HEK293 (cell line): ENCODE data around the gene TESK1.

Experiments used
- CTCF ChIA-PET: fragments of 350-600 bp; formaldehyde crosslinking; extraction: SDS; loops from one replicate; lab custom pipeline; 2021; ENCODE audit warnings: antibody characterized with exemption; lab: Yijun Ruan, JAX
- POLR2A ChIA-PET: fragments of 300-600 bp; formaldehyde crosslinking; extraction: SDS; loops from one replicate; lab custom pipeline; 2020; ENCODE audit warnings: antibody characterized with exemption, inconsistent platforms; lab: Yijun Ruan, JAX
- H3K27ac ChIP-seq: fragments of 200-500 bp; sonication (Bioruptor generic); 2 replicates; pipeline ENCODE4 v1.5.1; 2014; ENCODE audit warnings: low read depth, low read length, control low read depth, inconsistent platforms; ENCODE audit errors: extremely low read depth
- H3K36me3 ChIP-seq, 2 experiments: fragments of 200-500 bp in 1 of 2; sonication (Bioruptor generic) in 1 of 2; 1 replicate in 1 of 2; 2 replicates in 1 of 2; pipeline ENCODE4 v1.5.1; 2014 to 2017; ENCODE audit warnings: inconsistent platforms in 2 of 2, low read length in 2 of 2; ENCODE audit not compliant: control insufficient read depth in 2 of 2, insufficient read depth in 1 of 2
- H3K4me1 ChIP-seq: fragments of 200-500 bp; sonication (Bioruptor generic); 2 replicates; pipeline ENCODE4 v1.5.1; 2014; ENCODE audit warnings: mild to moderate bottlenecking, low read length, inconsistent platforms; ENCODE audit not compliant: control insufficient read depth, insufficient read depth
- H3K4me3 ChIP-seq: 2 replicates; pipeline ENCODE4 v1.5.1; 2011; ENCODE audit warnings: low read depth, mild to moderate bottlenecking, control low read depth, low read length, moderate library complexity
- H3K9me3 ChIP-seq: fragments of 200-500 bp; sonication (Bioruptor generic); 2 replicates; pipeline ENCODE4 v1.5.1; 2014; ENCODE audit warnings: low read depth, low read length, inconsistent platforms; ENCODE audit not compliant: control insufficient read depth, insufficient read depth
- HOXC10 ChIP-seq: sonication (generic); formaldehyde crosslinking; IDR thresholded peaks from 2 replicates; pipeline ENCODE4 v1.8.1; 2023; ENCODE audit warnings: mild to moderate bottlenecking, missing genetic modification reagents
- KLF7 ChIP-seq: fragments of 450-650 bp; formaldehyde crosslinking; IDR thresholded peaks from 2 replicates; pipeline ENCODE4 v1.5.1; 2016; ENCODE audit warnings: missing biosample characterization, missing genetic modification characterization, borderline replicate concordance
- MYNN ChIP-seq: fragments of 450-650 bp; formaldehyde crosslinking; IDR thresholded peaks from 2 replicates; pipeline ENCODE4 v1.5.1; 2016; ENCODE audit warnings: missing biosample characterization, missing genetic modification characterization, borderline replicate concordance
- REPIN1 ChIP-seq: fragments of 450-650 bp; formaldehyde crosslinking; IDR thresholded peaks from 2 replicates; pipeline ENCODE4 v1.5.1; 2017; ENCODE audit warnings: missing biosample characterization, missing genetic modification characterization, low read depth
- YY1 ChIP-seq: fragments of 450-650 bp; formaldehyde crosslinking; IDR thresholded peaks from 2 replicates; pipeline ENCODE4 v1.5.1; 2018; ENCODE audit warnings: missing biosample characterization, missing genetic modification characterization
- ZBTB48 ChIP-seq: fragments of 450-650 bp; formaldehyde crosslinking; IDR thresholded peaks from 2 replicates; pipeline ENCODE4 v1.5.1; 2016; ENCODE audit warnings: missing biosample characterization, missing genetic modification characterization
- ZBTB7A ChIP-seq: fragments of 450-650 bp; formaldehyde crosslinking; IDR thresholded peaks from 2 replicates; pipeline ENCODE4 v1.5.1; 2016; ENCODE audit warnings: low read depth, missing biosample characterization, missing genetic modification characterization
- ZIC2 ChIP-seq: fragments of 450-650 bp; formaldehyde crosslinking; IDR thresholded peaks from 2 replicates; pipeline ENCODE4 v1.5.1; 2016; ENCODE audit warnings: missing biosample characterization, missing genetic modification characterization
- ZNF221 ChIP-seq: fragments of 450-650 bp; formaldehyde crosslinking; IDR thresholded peaks from 2 replicates; pipeline ENCODE4 v1.5.1; 2017; ENCODE audit warnings: missing biosample characterization, missing genetic modification characterization, borderline replicate concordance
- ZNF366 ChIP-seq: fragments of 450-650 bp; formaldehyde crosslinking; conservative IDR thresholded peaks from 2 replicates; pipeline ENCODE4 v1.5.1; 2016; ENCODE audit warnings: missing biosample characterization, missing genetic modification characterization
- ZNF416 ChIP-seq: fragments of 450-650 bp; formaldehyde crosslinking; IDR thresholded peaks from 2 replicates; pipeline ENCODE4 v1.5.1; 2016; ENCODE audit warnings: missing biosample characterization, missing genetic modification characterization
- ZNF501 ChIP-seq: fragments of 450-650 bp; formaldehyde crosslinking; IDR thresholded peaks from 2 replicates; pipeline ENCODE4 v1.5.1; 2016; ENCODE audit warnings: missing biosample characterization, missing genetic modification characterization
- ZNF560 ChIP-seq: fragments of 450-650 bp; formaldehyde crosslinking; IDR thresholded peaks from 2 replicates; pipeline ENCODE4 v1.5.1; 2017; ENCODE audit warnings: missing biosample characterization, missing genetic modification characterization, borderline replicate concordance
- ZNF561 ChIP-seq: fragments of 450-650 bp; IDR thresholded peaks from 2 replicates; pipeline ENCODE4 v1.5.1; 2018; ENCODE audit warnings: missing biosample characterization, missing genetic modification characterization, borderline replicate concordance
- ZNF626 ChIP-seq: fragments of 450-650 bp; sonication (Bioruptor Pico); formaldehyde crosslinking; IDR thresholded peaks from 2 replicates; pipeline ENCODE4 v1.5.1; 2018; ENCODE audit warnings: missing biosample characterization, missing genetic modification characterization, inconsistent platforms
- ZNF701 ChIP-seq: fragments of 450-650 bp; formaldehyde crosslinking; IDR thresholded peaks from 2 replicates; pipeline ENCODE4 v1.5.1; 2016; ENCODE audit warnings: missing biosample characterization, missing genetic modification characterization
- ZNF768 ChIP-seq: fragments of 450-650 bp; formaldehyde crosslinking; IDR thresholded peaks from 2 replicates; pipeline ENCODE4 v1.5.1; 2018; ENCODE audit warnings: missing biosample characterization, mild to moderate bottlenecking, missing genetic modification characterization
- ZNF792 ChIP-seq: fragments of 450-650 bp; formaldehyde crosslinking; IDR thresholded peaks from 2 replicates; pipeline ENCODE4 v1.5.1; 2016; ENCODE audit warnings: missing biosample characterization, missing genetic modification characterization
- ZNF843 ChIP-seq: fragments of 450-650 bp; formaldehyde crosslinking; IDR thresholded peaks from 2 replicates; pipeline ENCODE4 v1.5.1; 2016; ENCODE audit warnings: missing biosample characterization, missing genetic modification characterization
- ZSCAN23 ChIP-seq: fragments of 450-650 bp; formaldehyde crosslinking; IDR thresholded peaks from 2 replicates; pipeline ENCODE4 v1.5.1; 2016; ENCODE audit warnings: missing biosample characterization, missing genetic modification characterization
- TF ChIP-seq, protein P1 (sequence below): fragments of 450-650 bp; formaldehyde crosslinking; IDR thresholded peaks from 2 replicates; pipeline ENCODE4 v1.5.1; 2017; ENCODE audit warnings: missing biosample characterization, missing genetic modification characterization
- TF ChIP-seq, protein P2 (sequence below): fragments of 450-650 bp; formaldehyde crosslinking; IDR thresholded peaks from 2 replicates; pipeline ENCODE4 v1.5.1; 2016; ENCODE audit warnings: missing biosample characterization, missing genetic modification characterization
- TF ChIP-seq, protein P3 (sequence below): fragments of 450-650 bp; formaldehyde crosslinking; conservative IDR thresholded peaks from 2 replicates; pipeline ENCODE4 v1.5.1; 2016; ENCODE audit warnings: low read depth, missing biosample characterization, missing genetic modification characterization
- TF ChIP-seq, protein P4 (sequence below): fragments of 450-650 bp; formaldehyde crosslinking; IDR thresholded peaks from 2 replicates; pipeline ENCODE4 v1.5.1; 2016; ENCODE audit warnings: missing biosample characterization, missing genetic modification characterization
- TF ChIP-seq, protein P5 (sequence below): fragments of 450-650 bp; formaldehyde crosslinking; IDR thresholded peaks from 2 replicates; pipeline ENCODE4 v1.5.1; 2016; ENCODE audit warnings: missing biosample characterization, missing genetic modification characterization

Gene TESK1

DNA sequence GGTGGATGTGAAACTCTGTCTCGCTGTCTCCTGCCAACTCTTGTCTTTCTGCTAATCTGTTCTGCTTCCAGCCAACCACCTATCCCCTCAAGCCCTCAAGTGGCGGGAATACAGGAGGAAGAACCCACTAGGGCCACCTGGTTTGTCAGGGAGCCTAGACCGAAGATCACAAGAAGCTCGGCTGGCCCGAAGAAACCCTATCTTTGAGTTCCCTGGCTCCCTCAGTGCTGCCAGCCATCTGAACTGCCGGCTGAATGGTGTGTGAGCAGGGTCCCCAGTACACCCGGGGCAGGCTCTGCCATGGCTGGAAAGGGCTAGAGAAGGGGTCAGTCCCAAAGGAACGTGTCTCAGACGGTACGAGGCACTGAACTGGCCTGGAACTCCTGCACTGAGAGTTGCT, 49.2 kb upstream of the TESK1 start:
- H3K36me3 ChIP-seq, result peaks cover 0 to 37% of the 10 kb centered on the region in 2 experiments; a peak in 1 of 3 replicates
- 0 out of 2 replicates have a peak, but pooled peaks cover 3% of the 10 kb centered on the region for H3K4me1 ChIP-seq
- CTCF ChIA-PET, result interaction anchor here (0.6 to 3.0 kb wide), 4 partner anchors 9 to 442 kb away, joined by 3 to 12 read pairs (median 3); no protein-coding TSS in a partner anchor
- TF ChIP-seq, protein P1, sequence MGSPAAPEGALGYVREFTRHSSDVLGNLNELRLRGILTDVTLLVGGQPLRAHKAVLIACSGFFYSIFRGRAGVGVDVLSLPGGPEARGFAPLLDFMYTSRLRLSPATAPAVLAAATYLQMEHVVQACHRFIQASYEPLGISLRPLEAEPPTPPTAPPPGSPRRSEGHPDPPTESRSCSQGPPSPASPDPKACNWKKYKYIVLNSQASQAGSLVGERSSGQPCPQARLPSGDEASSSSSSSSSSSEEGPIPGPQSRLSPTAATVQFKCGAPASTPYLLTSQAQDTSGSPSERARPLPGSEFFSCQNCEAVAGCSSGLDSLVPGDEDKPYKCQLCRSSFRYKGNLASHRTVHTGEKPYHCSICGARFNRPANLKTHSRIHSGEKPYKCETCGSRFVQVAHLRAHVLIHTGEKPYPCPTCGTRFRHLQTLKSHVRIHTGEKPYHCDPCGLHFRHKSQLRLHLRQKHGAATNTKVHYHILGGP, result no peak
- TF ChIP-seq, protein P2, sequence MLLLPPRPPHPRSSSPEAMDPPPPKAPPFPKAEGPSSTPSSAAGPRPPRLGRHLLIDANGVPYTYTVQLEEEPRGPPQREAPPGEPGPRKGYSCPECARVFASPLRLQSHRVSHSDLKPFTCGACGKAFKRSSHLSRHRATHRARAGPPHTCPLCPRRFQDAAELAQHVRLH (tag by site-specific recombination), result no peak
- no peak for TF ChIP-seq ZBTB48 (tag by site-specific recombination)
- no peak for TF ChIP-seq YY1 (tag by site-specific recombination)
- TF ChIP-seq ZNF221 (tag by site-specific recombination), result no peak
- no peak for TF ChIP-seq ZNF560 (tag by site-specific recombination)
- TF ChIP-seq KLF7 (tag by site-specific recombination), result no peak
- TF ChIP-seq HOXC10 (CRISPR knock-in tag), result no peak
- TF ChIP-seq ZNF768 (tag by site-specific recombination), result no peak
- TF ChIP-seq, all 188 proteins: peak for 0
- Histone ChIP-seq H3K9me3 (no peaks in the 10 kb centered on the region), H3K4me3 (no peak overlapping the region), H3K27ac (no peak overlapping the region)
- POLR2A ChIA-PET, result no interaction called here

DNA sequence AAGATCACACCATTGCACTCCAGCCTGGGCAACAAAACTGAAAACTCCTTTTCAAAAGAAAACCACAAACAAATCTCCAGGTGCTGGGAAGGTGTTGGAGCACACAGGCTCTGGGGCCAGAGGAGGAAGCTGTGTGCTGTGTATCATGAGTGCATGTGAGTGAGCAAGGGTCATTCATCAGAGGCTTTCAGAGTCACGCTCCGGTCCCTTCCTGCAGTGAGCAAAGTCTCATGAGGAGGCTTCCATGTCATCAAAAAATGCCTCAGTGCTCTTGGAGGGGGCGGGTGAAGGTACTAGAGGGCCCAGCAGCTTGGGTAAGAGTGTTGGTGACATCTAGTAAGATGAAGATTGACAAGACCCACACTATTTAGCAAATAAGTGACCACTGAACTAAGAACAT, 48.3 kb upstream of the TESK1 start:
- Histone ChIP-seq H3K36me3 (peaks cover 0 to 37% of the 10 kb centered on the region in 2 experiments; a peak in 1 of 3 replicates), H3K9me3 (no peaks in the 10 kb centered on the region), H3K4me1 (0 out of 2 replicates have a peak, but pooled peaks cover 3% of the 10 kb centered on the region), H3K27ac (no peak overlapping the region), H3K4me3 (no peak overlapping the region)
- POLR2A ChIA-PET, result no interaction called here
- CTCF ChIA-PET, result interaction anchor here (0.6 to 0.8 kb wide), 2 partner anchors 19 to 92 kb away, joined by 3 to 5 read pairs; no protein-coding TSS in a partner anchor
- no peak for TF ChIP-seq ZNF792
- TF ChIP-seq, protein P3, sequence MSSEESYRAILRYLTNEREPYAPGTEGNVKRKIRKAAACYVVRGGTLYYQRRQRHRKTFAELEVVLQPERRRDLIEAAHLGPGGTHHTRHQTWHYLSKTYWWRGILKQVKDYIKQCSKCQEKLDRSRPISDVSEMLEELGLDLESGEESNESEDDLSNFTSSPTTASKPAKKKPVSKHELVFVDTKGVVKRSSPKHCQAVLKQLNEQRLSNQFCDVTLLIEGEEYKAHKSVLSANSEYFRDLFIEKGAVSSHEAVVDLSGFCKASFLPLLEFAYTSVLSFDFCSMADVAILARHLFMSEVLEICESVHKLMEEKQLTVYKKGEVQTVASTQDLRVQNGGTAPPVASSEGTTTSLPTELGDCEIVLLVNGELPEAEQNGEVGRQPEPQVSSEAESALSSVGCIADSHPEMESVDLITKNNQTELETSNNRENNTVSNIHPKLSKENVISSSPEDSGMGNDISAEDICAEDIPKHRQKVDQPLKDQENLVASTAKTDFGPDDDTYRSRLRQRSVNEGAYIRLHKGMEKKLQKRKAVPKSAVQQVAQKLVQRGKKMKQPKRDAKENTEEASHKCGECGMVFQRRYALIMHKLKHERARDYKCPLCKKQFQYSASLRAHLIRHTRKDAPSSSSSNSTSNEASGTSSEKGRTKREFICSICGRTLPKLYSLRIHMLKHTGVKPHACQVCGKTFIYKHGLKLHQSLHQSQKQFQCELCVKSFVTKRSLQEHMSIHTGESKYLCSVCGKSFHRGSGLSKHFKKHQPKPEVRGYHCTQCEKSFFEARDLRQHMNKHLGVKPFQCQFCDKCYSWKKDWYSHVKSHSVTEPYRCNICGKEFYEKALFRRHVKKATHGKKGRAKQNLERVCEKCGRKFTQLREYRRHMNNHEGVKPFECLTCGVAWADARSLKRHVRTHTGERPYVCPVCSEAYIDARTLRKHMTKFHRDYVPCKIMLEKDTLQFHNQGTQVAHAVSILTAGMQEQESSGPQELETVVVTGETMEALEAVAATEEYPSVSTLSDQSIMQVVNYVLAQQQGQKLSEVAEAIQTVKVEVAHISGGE, result no peak
- TF ChIP-seq ZNF501 (tag by site-specific recombination), result no peak
- TF ChIP-seq ZBTB48 (tag by site-specific recombination), result no peak
- no peak for TF ChIP-seq MYNN (tag by site-specific recombination)
- TF ChIP-seq ZNF701, result no peak
- no peak for TF ChIP-seq ZNF626 (tag by site-specific recombination)
- no peak for TF ChIP-seq ZIC2
- TF ChIP-seq ZBTB7A (tag by site-specific recombination), result no peak
- no peak for TF ChIP-seq ZNF843 (tag by site-specific recombination)
- no peak for TF ChIP-seq ZNF366 (tag by site-specific recombination)
- TF ChIP-seq ZNF561 (tag by site-specific recombination), result no peak
- no peak for TF ChIP-seq ZSCAN23 (tag by site-specific recombination)
- TF ChIP-seq, protein P4, sequence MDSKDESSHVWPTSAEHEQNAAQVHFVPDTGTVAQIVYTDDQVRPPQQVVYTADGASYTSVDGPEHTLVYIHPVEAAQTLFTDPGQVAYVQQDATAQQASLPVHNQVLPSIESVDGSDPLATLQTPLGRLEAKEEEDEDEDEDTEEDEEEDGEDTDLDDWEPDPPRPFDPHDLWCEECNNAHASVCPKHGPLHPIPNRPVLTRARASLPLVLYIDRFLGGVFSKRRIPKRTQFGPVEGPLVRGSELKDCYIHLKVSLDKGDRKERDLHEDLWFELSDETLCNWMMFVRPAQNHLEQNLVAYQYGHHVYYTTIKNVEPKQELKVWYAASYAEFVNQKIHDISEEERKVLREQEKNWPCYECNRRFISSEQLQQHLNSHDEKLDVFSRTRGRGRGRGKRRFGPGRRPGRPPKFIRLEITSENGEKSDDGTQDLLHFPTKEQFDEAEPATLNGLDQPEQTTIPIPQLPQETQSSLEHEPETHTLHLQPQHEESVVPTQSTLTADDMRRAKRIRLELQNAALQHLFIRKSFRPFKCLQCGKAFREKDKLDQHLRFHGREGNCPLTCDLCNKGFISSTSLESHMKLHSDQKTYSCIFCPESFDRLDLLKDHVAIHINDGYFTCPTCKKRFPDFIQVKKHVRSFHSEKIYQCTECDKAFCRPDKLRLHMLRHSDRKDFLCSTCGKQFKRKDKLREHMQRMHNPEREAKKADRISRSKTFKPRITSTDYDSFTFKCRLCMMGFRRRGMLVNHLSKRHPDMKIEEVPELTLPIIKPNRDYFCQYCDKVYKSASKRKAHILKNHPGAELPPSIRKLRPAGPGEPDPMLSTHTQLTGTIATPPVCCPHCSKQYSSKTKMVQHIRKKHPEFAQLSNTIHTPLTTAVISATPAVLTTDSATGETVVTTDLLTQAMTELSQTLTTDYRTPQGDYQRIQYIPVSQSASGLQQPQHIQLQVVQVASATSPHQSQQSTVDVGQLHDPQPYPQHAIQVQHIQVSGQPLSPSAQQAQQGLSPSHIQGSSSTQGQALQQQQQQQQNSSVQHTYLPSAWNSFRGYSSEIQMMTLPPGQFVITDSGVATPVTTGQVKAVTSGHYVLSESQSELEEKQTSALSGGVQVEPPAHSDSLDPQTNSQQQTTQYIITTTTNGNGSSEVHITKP (tag by site-specific recombination), result no peak
- TF ChIP-seq, protein P5, sequence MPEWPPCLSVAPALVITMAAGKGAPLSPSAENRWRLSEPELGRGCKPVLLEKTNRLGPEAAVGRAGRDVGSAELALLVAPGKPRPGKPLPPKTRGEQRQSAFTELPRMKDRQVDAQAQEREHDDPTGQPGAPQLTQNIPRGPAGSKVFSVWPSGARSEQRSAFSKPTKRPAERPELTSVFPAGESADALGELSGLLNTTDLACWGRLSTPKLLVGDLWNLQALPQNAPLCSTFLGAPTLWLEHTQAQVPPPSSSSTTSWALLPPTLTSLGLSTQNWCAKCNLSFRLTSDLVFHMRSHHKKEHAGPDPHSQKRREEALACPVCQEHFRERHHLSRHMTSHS (tag by site-specific recombination), result no peak
- no peak for TF ChIP-seq REPIN1 (tag by site-specific recombination)
- no peak for TF ChIP-seq ZNF416 (tag by site-specific recombination)
- TF ChIP-seq KLF7 (tag by site-specific recombination), result no peak
